GM21526 (cell line): ENCODE measurements around the gene ADGRL3.
"Not testable (repeated sequence)": the region's sequence is repeated elsewhere in the genome, so short reads cannot be mapped to it uniquely, and the experiment has no call there.

Experiments used
- ATAC-seq: cut with Tn5 transposase; IDR thresholded peaks from one replicate; pipeline ENCODE4 v1.9.1; 2021; ENCODE audit warnings: moderate library complexity; ENCODE audit not compliant: unreplicated experiment, low FRiP score

The ADGRL3 gene

GRCh38 chr4:61204353-61205060, 4.4 kb downstream of the ADGRL3 start:
- ATAC-seq = no peak

GRCh38 chr4:61205066-61205465, 4.9 kb downstream of the ADGRL3 start:
- no peak for ATAC-seq

GRCh38 chr4:61207156-61207555, 7.0 kb downstream of the ADGRL3 start:
- not testable (repeated sequence) for ATAC-seq

GRCh38 chr4:61210186-61210939, 10.2 kb downstream of the ADGRL3 start:
- ATAC-seq = no peak

- ATAC-seq = no peak
These were observed 11.7 kb downstream of the ADGRL3 start for GRCh38 chr4:61211781-61212180.

- no peak for ATAC-seq
These were observed 12.7 kb downstream of the ADGRL3 start for GRCh38 chr4:61212788-61213187.

GRCh38 chr4:61214680-61215079, 14.6 kb downstream of the ADGRL3 start:
- no peak for ATAC-seq

GRCh38 chr4:61217222-61217621, 17.1 kb downstream of the ADGRL3 start:
- no peak for ATAC-seq

GRCh38 chr4:61220556-61220955, 20.4 kb downstream of the ADGRL3 start:
- no peak for ATAC-seq

GRCh38 chr4:61223385-61223784, 23.3 kb downstream of the ADGRL3 start:
- ATAC-seq = no peak

- ATAC-seq = no peak
These were observed 24.4 kb downstream of the ADGRL3 start for GRCh38 chr4:61224573-61224972.

GRCh38 chr4:61225656-61226055, 25.5 kb downstream of the ADGRL3 start:
- ATAC-seq = no peak

GRCh38 chr4:61231421-61231820, 31.3 kb downstream of the ADGRL3 start:
- no peak for ATAC-seq

GRCh38 chr4:61239250-61239649, 39.1 kb downstream of the ADGRL3 start:
- no peak for ATAC-seq

GRCh38 chr4:61243962-61244361, 43.8 kb downstream of the ADGRL3 start:
- no peak for ATAC-seq

GRCh38 chr4:61245069-61245714, 45.1 kb downstream of the ADGRL3 start:
- ATAC-seq = no peak

- no peak for ATAC-seq
These were observed 45.9 kb downstream of the ADGRL3 start for GRCh38 chr4:61246034-61246433.

GRCh38 chr4:61248705-61249104, 48.6 kb downstream of the ADGRL3 start:
- no peak for ATAC-seq

- no peak for ATAC-seq
These were observed 51.0 kb downstream of the ADGRL3 start for GRCh38 chr4:61251129-61251528.

GRCh38 chr4:61254406-61254805, 54.3 kb downstream of the ADGRL3 start:
- ATAC-seq = no peak

- no peak for ATAC-seq
These were observed 73.1 kb downstream of the ADGRL3 start for GRCh38 chr4:61273233-61273632.

- ATAC-seq = no peak
These were observed 74.2 kb downstream of the ADGRL3 start for GRCh38 chr4:61274286-61274685.
